Neutrophil (primary cell): ENCODE results near the gene TARBP1.
"Not testable (repeated sequence)": the region's sequence is repeated elsewhere in the genome, so short reads cannot be mapped to it uniquely, and the experiment has no call there.

Experiments
- H3K27ac ChIP-seq: fragments of 200-600 bp; sonication (generic); 2 replicates; pipeline ENCODE4 v1.5.1; 2016; ENCODE audit warnings: mild to moderate bottlenecking, moderate library complexity
- H3K27me3 ChIP-seq: fragments of 200-600 bp; sonication (generic); 2 replicates; pipeline ENCODE4 v1.6.0; 2016; ENCODE audit warnings: mild to moderate bottlenecking
- H3K36me3 ChIP-seq: fragments of 200-600 bp; sonication (generic); 2 replicates; pipeline ENCODE4 v1.5.1; 2017
- H3K4me1 ChIP-seq, 2 experiments: fragments of 200-600 bp in 1 of 2; sonication (generic) in 1 of 2; 1 replicate in 1 of 2; 2 replicates in 1 of 2; pipeline versions ENCODE4 v1.5.1 to v1.6.1; 2013 to 2016; ENCODE audit warnings: low read depth in 1 of 2, low read length in 1 of 2, mild to moderate bottlenecking in 1 of 2, moderate library complexity in 1 of 2; ENCODE audit not compliant: control insufficient read depth in 1 of 2, insufficient read depth in 1 of 2
- H3K4me3 ChIP-seq, 2 experiments: fragments of 200-600 bp in 1 of 2; sonication (generic) in 1 of 2; 1 replicate in 1 of 2; 2 replicates in 1 of 2; pipeline ENCODE4 v1.5.1; 2013 to 2016; ENCODE audit warnings: low read depth in 1 of 2, low read length in 1 of 2, mild to moderate bottlenecking in 1 of 2, moderate library complexity in 1 of 2
- H3K9me3 ChIP-seq: fragments of 200-600 bp; sonication (generic); 2 replicates; pipeline ENCODE4 v1.5.1; 2016
- CTCF ChIP-seq: fragments of 200-600 bp; sonication (generic); IDR thresholded peaks from 2 replicates; pipeline ENCODE4 v1.5.1; 2016; ENCODE audit warnings: antibody characterized with exemption

The TARBP1 gene

GRCh38 chr1:234357831-234358230, 121.1 kb downstream of the TARBP1 start:
- no peaks in the 10 kb centered on the region for H3K4me1 ChIP-seq
- no peaks in the 10 kb centered on the region for H3K36me3 ChIP-seq
- TF ChIP-seq CTCF: no peak
- peaks cover 10% of the 10 kb centered on the region for H3K27me3 ChIP-seq
- H3K27ac ChIP-seq: no peak overlapping the region
- no peak overlapping the region for H3K4me3 ChIP-seq
- H3K9me3 ChIP-seq: no peaks in the 10 kb centered on the region

- H3K27ac ChIP-seq: peak overlapping the region; percentile 23
- not testable (repeated sequence) for H3K4me1 ChIP-seq, H3K36me3 ChIP-seq, H3K9me3 ChIP-seq
- peaks cover 13% of the 10 kb centered on the region for H3K27me3 ChIP-seq
- peak overlapping the region; percentile 28 to 48 for H3K4me3 ChIP-seq
Observed at GRCh38 chr1:234356615-234357269, 122.2 kb downstream of the TARBP1 start.

- no peak for TF ChIP-seq CTCF
- Histone ChIP-seq H3K9me3 (no peaks in the 10 kb centered on the region), H3K4me1 (no peaks in the 10 kb centered on the region), H3K4me3 (peak overlapping the region in 1 of 2 experiments; percentile 28), H3K27ac (no peak overlapping the region), H3K36me3 (no peaks in the 10 kb centered on the region), H3K27me3 (peaks cover 18% of the 10 kb centered on the region)
Observed at GRCh38 chr1:234355782-234356510, 123.0 kb downstream of the TARBP1 start.

GRCh38 chr1:234348964-234349363, 130.0 kb downstream of the TARBP1 start:
- H3K36me3 ChIP-seq: no peaks in the 10 kb centered on the region
- TF ChIP-seq CTCF: no peak
- H3K27me3 ChIP-seq: peaks cover 18% of the 10 kb centered on the region
- H3K27ac ChIP-seq: no peak overlapping the region
- no peaks in the 10 kb centered on the region for H3K4me1 ChIP-seq
- H3K9me3 ChIP-seq: no peaks in the 10 kb centered on the region
- H3K4me3 ChIP-seq: no peak overlapping the region

- Histone ChIP-seq H3K27me3 (no peaks in the 10 kb centered on the region), H3K36me3 (no peaks in the 10 kb centered on the region), H3K9me3 (no peaks in the 10 kb centered on the region), H3K4me3 (no peak overlapping the region), H3K4me1 (no peaks in the 10 kb centered on the region), H3K27ac (no peak overlapping the region)
- TF ChIP-seq CTCF: no peak
Observed at GRCh38 chr1:234345237-234345636, 133.7 kb downstream of the TARBP1 start.

GRCh38 chr1:234342774-234343173, 136.2 kb downstream of the TARBP1 start:
- Histone ChIP-seq H3K27ac (no peak overlapping the region), H3K4me3 (no peak overlapping the region), H3K36me3 (no peaks in the 10 kb centered on the region), H3K27me3 (no peaks in the 10 kb centered on the region), H3K9me3 (no peaks in the 10 kb centered on the region), H3K4me1 (no peaks in the 10 kb centered on the region)
- no peak for TF ChIP-seq CTCF
